Calu3 (cell line): Measurements from ENCODE around the gene PAX2. TPM values are rescaled to one million over a fixed set of nuclear protein-coding genes. Genes with fewer than 3 reads are reported as not detected.

Experiments
- BruUV-seq: library from RNA; stranded (reverse); fragments of 400-500 nt; replicated peaks from 2 replicates; lab custom pipeline; 2021; lab: Mats Ljungman, UMichigan
- CTCF ChIA-PET: fragments of 300-600 bp; sonication (Branson Sonifier 250); formaldehyde crosslinking; loops from one replicate; lab custom pipeline; 2022; ENCODE audit warnings: antibody characterized with exemption; lab: Charles Lee
- DNase-seq: peaks from one replicate; pipeline ENCODE4 v3.0.0; 2022
- H3K27ac Mint-ChIP-seq: one replicate; pipeline ENCODE4 v1.8.0; 2022; ENCODE audit warnings: mixed read lengths; ENCODE audit not compliant: unreplicated experiment
- H3K27me3 Mint-ChIP-seq: one replicate; pipeline ENCODE4 v1.8.0; 2022; ENCODE audit warnings: mixed read lengths; ENCODE audit not compliant: unreplicated experiment
- H3K36me3 Mint-ChIP-seq: one replicate; pipeline ENCODE4 v1.8.0; 2022; ENCODE audit warnings: mild to moderate bottlenecking, moderate library complexity, mixed read lengths; ENCODE audit not compliant: insufficient read depth, unreplicated experiment
- H3K4me1 Mint-ChIP-seq: one replicate; pipeline ENCODE4 v1.8.0; 2022; ENCODE audit warnings: mild to moderate bottlenecking, low read depth, mixed read lengths; ENCODE audit not compliant: unreplicated experiment
- H3K4me3 Mint-ChIP-seq: one replicate; pipeline ENCODE4 v1.8.0; 2022; ENCODE audit warnings: mild to moderate bottlenecking, low read depth, moderate library complexity, mixed read lengths; ENCODE audit not compliant: unreplicated experiment
- H3K9me3 Mint-ChIP-seq: one replicate; pipeline ENCODE4 v1.8.0; 2022; ENCODE audit warnings: low read depth, mixed read lengths; ENCODE audit not compliant: unreplicated experiment
- CTCF ChIP-seq: fragments of 200-600 bp; IDR thresholded peaks from one replicate; pipeline ENCODE4 v1.8.0; 2022; ENCODE audit warnings: antibody characterized with exemption; ENCODE audit not compliant: unreplicated experiment
- intact Hi-C: fragments of 100-400 bp; cut with micrococcal nuclease; formaldehyde crosslinking; loops from one replicate; pipeline ENCODE4 v1.10.0; 2022; ENCODE audit not compliant: unreplicated experiment
- total RNA-seq: library from RNA; stranded (reverse); gene quantifications from 2 replicates; pipeline ENCODE4 v1.2.3, GENCODE V29; 2022

The PAX2 gene
- total RNA-seq, 1 experiment from 2014 or later, result not detected

GRCh38 chr10:100731407-100732240 lies 13.8 kb upstream of the PAX2 start:
- intact Hi-C loops, result no loop called here
- peaks cover 95% of the 10 kb centered on the region for H3K27me3 Mint-ChIP-seq
- no peaks in the 10 kb centered on the region for H3K9me3 Mint-ChIP-seq
- no peak overlapping the region for H3K27ac Mint-ChIP-seq
- no peak for DNase-seq
- CTCF ChIA-PET, result no interaction called here
- BruUV-seq, result no TSS peak
- H3K4me3 Mint-ChIP-seq, result peak overlapping the region; percentile 71
- no peak for TF ChIP-seq CTCF
- H3K36me3 Mint-ChIP-seq, result no peaks in the 10 kb centered on the region
- peaks cover 47% of the 10 kb centered on the region for H3K4me1 Mint-ChIP-seq

- peaks cover 100% of the 10 kb centered on the region for H3K27me3 Mint-ChIP-seq
- TF ChIP-seq CTCF, result no peak
- no peak for DNase-seq
- CTCF ChIA-PET, result no interaction called here
- H3K4me1 Mint-ChIP-seq, result peaks cover 47% of the 10 kb centered on the region
- no peaks in the 10 kb centered on the region for H3K9me3 Mint-ChIP-seq
- intact Hi-C loops, result no loop called here
- no peak overlapping the region for H3K4me3 Mint-ChIP-seq
- H3K27ac Mint-ChIP-seq, result no peak overlapping the region
- BruUV-seq, result no TSS peak
- H3K36me3 Mint-ChIP-seq, result peaks cover 4% of the 10 kb centered on the region
These were observed 13.2 kb upstream of the PAX2 start for GRCh38 chr10:100732241-100732596.

GRCh38 chr10:100733329-100733728 lies 12.1 kb upstream of the PAX2 start:
- Mint-ChIP-seq H3K27ac (no peak overlapping the region), H3K4me1 (peaks cover 47% of the 10 kb centered on the region), H3K36me3 (peaks cover 4% of the 10 kb centered on the region), H3K4me3 (no peak overlapping the region), H3K27me3 (peaks cover 100% of the 10 kb centered on the region), H3K9me3 (no peaks in the 10 kb centered on the region)
- DNase-seq, result no peak
- no peak for TF ChIP-seq CTCF
- BruUV-seq, result no TSS peak
- CTCF ChIA-PET, result no interaction called here
- intact Hi-C loops, result no loop called here

GRCh38 chr10:100734295-100735086 lies 10.9 kb upstream of the PAX2 start:
- no TSS peak for BruUV-seq
- DNase-seq, result no peak
- intact Hi-C loops, result no loop called here
- Mint-ChIP-seq H3K27ac (no peak overlapping the region), H3K36me3 (peaks cover 4% of the 10 kb centered on the region), H3K4me1 (peaks cover 38% of the 10 kb centered on the region), H3K9me3 (no peaks in the 10 kb centered on the region), H3K27me3 (peaks cover 100% of the 10 kb centered on the region), H3K4me3 (peak overlapping the region; percentile 62)
- CTCF ChIA-PET, result no interaction called here
- no peak for TF ChIP-seq CTCF
